Suprapubic skin (tissue), 4 donors: ENCODE data around the gene PFDN4. TPM values are rescaled to one million over a fixed set of nuclear protein-coding genes. Genes with fewer than 3 reads are reported as not detected.

Source experiments
- DNase-seq, 2 donors: peaks; one replicate each; pipeline ENCODE4 v3.0.0-alpha.2; 2019; ENCODE audit warnings: low spot score in 2 of 2
- H3K27ac ChIP-seq: fragments of 200-600 bp; sonication (generic); one replicate; pipeline ENCODE4 v1.5.1; 2019
- H3K27me3 ChIP-seq: fragments of 200-600 bp; sonication (generic); one replicate; pipeline ENCODE4 v1.5.1; 2019
- H3K36me3 ChIP-seq: fragments of 200-600 bp; sonication (generic); one replicate; pipeline ENCODE4 v1.5.1; 2019
- H3K4me1 ChIP-seq: fragments of 200-600 bp; sonication (generic); one replicate; pipeline ENCODE4 v1.5.1; 2019
- H3K4me3 ChIP-seq: fragments of 200-600 bp; sonication (generic); one replicate; pipeline ENCODE4 v1.5.1; 2019; ENCODE audit warnings: mild to moderate bottlenecking
- H3K9me3 ChIP-seq: fragments of 200-600 bp; sonication (generic); one replicate; pipeline ENCODE4 v1.5.1; 2019
- EP300 ChIP-seq: sonication (generic); formaldehyde crosslinking; IDR thresholded peaks from one replicate; pipeline ENCODE4 v1.6.1; 2017; ENCODE audit warnings: antibody characterized with exemption
- POLR2A ChIP-seq, 2 donors: fragments of 450-650 bp; IDR thresholded peaks; one replicate each; pipeline ENCODE4 v1.6.1; 2017; ENCODE audit warnings: antibody characterized with exemption in 2 of 2, mild to moderate bottlenecking in 2 of 2, moderate library complexity in 2 of 2
- POLR2AphosphoS5 ChIP-seq, 3 donors: sonication (generic); formaldehyde crosslinking; IDR thresholded peaks; one replicate each; pipeline ENCODE4 v1.6.1; 2017; ENCODE audit warnings: antibody characterized with exemption in 3 of 3
- WGBS: methylation state at CpG from one replicate; pipeline ENCODE4 v1.1.5; 2018; 5-methylcytosine and 5-hydroxymethylcytosine counted together
- total RNA-seq, 4 donors: library from RNA; depleted of rRNA; stranded (reverse); fragments of >200 nt; gene quantifications; one replicate each; pipeline ENCODE4 v1.1.0, GENCODE V29; 2016
- TF ChIP-seq, protein P1 (sequence below), 2 donors: fragments of 200-600 bp in 1 of 2; fragments of 450-650 bp in 1 of 2; sonication (generic) in 1 of 2; IDR thresholded peaks; one replicate each; pipeline ENCODE4 v1.5.1; 2016 to 2019; ENCODE audit warnings: antibody characterized with exemption in 2 of 2, mild to moderate bottlenecking in 1 of 2, moderate library complexity in 1 of 2

Gene PFDN4
- total RNA-seq, 4 donors from 2014 or later = 33.2 to 48.7 (median 42.0) TPM

DNA sequence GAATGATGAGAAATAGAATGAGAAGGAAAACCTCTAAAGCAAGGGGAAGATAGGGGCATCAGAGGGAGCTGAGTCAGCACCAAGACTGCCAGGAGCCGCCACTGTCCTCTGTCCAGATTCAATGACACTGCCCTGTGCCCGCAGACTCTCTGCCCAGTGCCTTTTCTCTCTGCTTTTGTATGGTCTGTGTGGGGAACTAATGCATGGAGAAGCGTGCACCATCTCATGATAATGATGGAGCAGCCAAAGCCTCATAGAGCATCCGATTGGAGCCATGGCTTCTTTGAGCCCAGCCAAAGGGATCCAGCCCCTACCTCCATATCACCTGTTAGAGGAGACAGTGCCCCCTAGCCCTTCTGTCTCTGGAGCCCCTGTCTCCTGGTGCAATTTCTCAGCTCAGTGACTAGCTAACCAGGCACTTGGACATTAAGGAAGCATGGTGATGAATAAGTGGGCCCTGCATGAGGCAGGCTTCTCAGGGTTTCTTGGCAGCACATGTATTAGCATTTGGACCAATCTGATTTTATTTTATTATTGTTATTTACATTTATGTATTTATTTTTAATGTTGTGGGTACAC lies 6.5 kb upstream of the PFDN4 start:
- Histone ChIP-seq H3K36me3 (no peaks in the 10 kb centered on the region), H3K4me1 (peaks cover 20% of the 10 kb centered on the region), H3K27me3 (no peaks in the 10 kb centered on the region), H3K4me3 (no peak overlapping the region), H3K9me3 (no peaks in the 10 kb centered on the region), H3K27ac (no peak overlapping the region)
- DNase-seq = no peak
- TF ChIP-seq, protein P1, sequence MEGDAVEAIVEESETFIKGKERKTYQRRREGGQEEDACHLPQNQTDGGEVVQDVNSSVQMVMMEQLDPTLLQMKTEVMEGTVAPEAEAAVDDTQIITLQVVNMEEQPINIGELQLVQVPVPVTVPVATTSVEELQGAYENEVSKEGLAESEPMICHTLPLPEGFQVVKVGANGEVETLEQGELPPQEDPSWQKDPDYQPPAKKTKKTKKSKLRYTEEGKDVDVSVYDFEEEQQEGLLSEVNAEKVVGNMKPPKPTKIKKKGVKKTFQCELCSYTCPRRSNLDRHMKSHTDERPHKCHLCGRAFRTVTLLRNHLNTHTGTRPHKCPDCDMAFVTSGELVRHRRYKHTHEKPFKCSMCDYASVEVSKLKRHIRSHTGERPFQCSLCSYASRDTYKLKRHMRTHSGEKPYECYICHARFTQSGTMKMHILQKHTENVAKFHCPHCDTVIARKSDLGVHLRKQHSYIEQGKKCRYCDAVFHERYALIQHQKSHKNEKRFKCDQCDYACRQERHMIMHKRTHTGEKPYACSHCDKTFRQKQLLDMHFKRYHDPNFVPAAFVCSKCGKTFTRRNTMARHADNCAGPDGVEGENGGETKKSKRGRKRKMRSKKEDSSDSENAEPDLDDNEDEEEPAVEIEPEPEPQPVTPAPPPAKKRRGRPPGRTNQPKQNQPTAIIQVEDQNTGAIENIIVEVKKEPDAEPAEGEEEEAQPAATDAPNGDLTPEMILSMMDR (IDR thresholded peaks at IDR 0.05) = no peak
- no peak for TF ChIP-seq POLR2AphosphoS5 (IDR thresholded peaks at IDR 0.05)
- no peak for TF ChIP-seq POLR2A (IDR thresholded peaks at IDR 0.05)
- TF ChIP-seq EP300 = no peak
- 59% methylated on average over 4 of the region's 4 CpGs for WGBS

DNA sequence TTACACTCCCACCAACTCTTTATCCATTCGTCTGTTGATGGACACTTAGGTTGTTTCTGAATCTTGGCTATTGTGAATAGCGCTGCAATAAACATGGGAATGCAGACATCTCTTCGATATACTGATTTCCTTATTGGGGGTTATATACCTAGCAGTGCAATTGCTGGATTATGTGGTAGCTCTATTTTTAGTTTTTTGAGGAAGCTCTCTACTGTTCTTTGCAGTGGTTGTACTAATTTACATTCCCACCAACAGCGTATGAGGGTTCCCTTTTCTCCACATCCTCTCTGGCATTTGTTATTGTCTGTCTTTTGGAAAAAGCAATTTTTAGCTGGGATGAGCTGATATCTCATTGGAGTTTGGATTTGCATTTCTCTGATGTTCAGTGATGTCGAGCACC lies 4.6 kb upstream of the PFDN4 start:
- H3K4me3 ChIP-seq = no peak overlapping the region
- H3K27me3 ChIP-seq = no peaks in the 10 kb centered on the region
- H3K27ac ChIP-seq = no peak overlapping the region
- H3K9me3 ChIP-seq = no peaks in the 10 kb centered on the region
- peaks cover 8% of the 10 kb centered on the region for H3K4me1 ChIP-seq
- H3K36me3 ChIP-seq = no peaks in the 10 kb centered on the region
- DNase-seq = no peak
- TF ChIP-seq POLR2A (IDR thresholded peaks at IDR 0.05) (no peak), EP300 (no peak), POLR2AphosphoS5 (IDR thresholded peaks at IDR 0.05) (no peak)
- TF ChIP-seq, protein P1 (IDR thresholded peaks at IDR 0.05) = no peak
- WGBS = 50% methylated on average over 5 of the region's 5 CpGs

DNA sequence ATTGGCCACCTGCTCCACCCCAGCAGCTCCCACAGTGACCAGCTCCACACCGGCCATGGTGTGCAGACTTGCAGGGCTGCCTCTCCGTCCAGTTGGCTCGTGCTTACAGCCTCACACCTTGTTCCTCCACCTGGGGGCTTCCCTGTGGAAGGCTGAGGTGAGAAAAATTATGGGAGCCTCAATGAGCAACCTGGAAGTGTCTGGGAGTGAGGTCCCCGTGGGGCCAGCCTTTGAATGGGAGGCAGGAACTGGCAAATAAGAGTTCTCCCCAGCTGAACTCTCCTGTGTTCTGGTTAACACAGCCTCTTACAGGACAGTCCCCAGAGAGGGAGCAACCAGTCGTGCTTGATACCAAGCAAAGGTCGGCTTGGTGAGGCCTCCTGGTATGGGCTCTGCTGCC lies 3.8 kb upstream of the PFDN4 start:
- peaks cover 16% of the 10 kb centered on the region for H3K4me1 ChIP-seq
- no peaks in the 10 kb centered on the region for H3K36me3 ChIP-seq
- TF ChIP-seq EP300 (no peak), POLR2A (IDR thresholded peaks at IDR 0.05) (no peak), POLR2AphosphoS5 (IDR thresholded peaks at IDR 0.05) (no peak)
- TF ChIP-seq, protein P1 (IDR thresholded peaks at IDR 0.05) = no peak
- DNase-seq = no peak
- H3K27ac ChIP-seq = no peak overlapping the region
- 69% methylated on average over 6 of the region's 6 CpGs for WGBS
- H3K27me3 ChIP-seq = no peaks in the 10 kb centered on the region
- H3K4me3 ChIP-seq = no peak overlapping the region
- no peaks in the 10 kb centered on the region for H3K9me3 ChIP-seq

DNA sequence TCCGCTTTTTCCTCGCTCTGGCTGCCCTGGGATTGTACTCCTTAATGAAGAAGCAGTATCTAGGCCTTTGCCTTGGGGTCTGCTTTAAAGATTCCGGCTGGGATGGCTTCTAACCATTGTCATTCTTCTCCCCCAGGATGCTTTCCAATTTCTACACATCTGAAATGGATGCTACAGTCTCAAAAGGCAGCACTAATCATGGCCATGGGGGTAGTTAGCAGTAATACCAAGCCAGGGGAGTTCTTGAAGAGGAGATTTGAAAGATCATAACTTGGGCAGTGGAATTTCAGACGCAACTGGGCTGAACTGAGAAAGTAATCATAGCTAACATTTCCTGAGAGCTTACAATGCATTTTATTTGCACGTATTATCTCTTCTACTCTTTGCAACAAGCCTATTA lies 3.4 kb upstream of the PFDN4 start:
- no peak for TF ChIP-seq EP300
- TF ChIP-seq, protein P1 (IDR thresholded peaks at IDR 0.05) = no peak
- no peaks in the 10 kb centered on the region for H3K36me3 ChIP-seq
- peaks cover 19% of the 10 kb centered on the region for H3K4me1 ChIP-seq
- 89% methylated on average over 5 of the region's 5 CpGs for WGBS
- no peak overlapping the region for H3K27ac ChIP-seq
- no peaks in the 10 kb centered on the region for H3K9me3 ChIP-seq
- H3K4me3 ChIP-seq = no peak overlapping the region
- DNase-seq = no peak
- no peaks in the 10 kb centered on the region for H3K27me3 ChIP-seq

DNA sequence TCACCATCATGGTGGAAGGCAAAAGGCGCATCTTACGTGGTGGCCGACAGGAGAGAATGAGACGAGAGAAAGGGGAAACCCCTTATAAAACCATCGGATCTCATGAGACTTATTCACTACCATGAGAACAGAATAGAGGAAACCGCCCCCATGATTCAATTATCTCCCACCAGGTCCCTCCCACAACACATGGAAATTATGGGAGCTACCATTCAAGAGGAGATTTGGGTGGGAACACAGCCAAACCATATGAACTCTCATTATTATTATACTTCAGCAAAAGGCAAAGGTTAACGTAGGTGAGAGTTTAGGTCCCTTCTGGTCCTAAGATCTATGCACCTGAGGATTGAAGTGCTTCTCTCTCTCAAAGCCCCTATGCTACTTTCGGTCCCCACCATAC lies 2.4 kb upstream of the PFDN4 start:
- 81% methylated on average over 8 of the region's 8 CpGs for WGBS
- H3K4me1 ChIP-seq = peaks cover 26% of the 10 kb centered on the region
- no peak overlapping the region for H3K27ac ChIP-seq
- H3K27me3 ChIP-seq = no peaks in the 10 kb centered on the region
- no peaks in the 10 kb centered on the region for H3K9me3 ChIP-seq
- TF ChIP-seq POLR2AphosphoS5 (IDR thresholded peaks at IDR 0.05) (no peak), POLR2A (IDR thresholded peaks at IDR 0.05) (no peak), EP300 (no peak)
- TF ChIP-seq, protein P1 (IDR thresholded peaks at IDR 0.05) = no peak
- no peaks in the 10 kb centered on the region for H3K36me3 ChIP-seq
- DNase-seq = no peak
- H3K4me3 ChIP-seq = no peak overlapping the region
